Stimulated activated CD4-positive, alpha-beta T cell treated with anti-CD3 and anti-CD28 coated beads, Interleukin-12 subunit alpha, Interleukin-12 subunit beta, amount 100 ng/mL, for 4 hours (primary cell): Measurements from ENCODE around the gene BCAT1.
"Not testable (repeated sequence)": the region's sequence is repeated elsewhere in the genome, so short reads cannot be mapped to it uniquely, and the experiment has no call there.

Source experiments
- DNase-seq: peaks from one replicate; pipeline ENCODE4 v3.0.0-alpha.2; 2020

Gene BCAT1

DNA sequence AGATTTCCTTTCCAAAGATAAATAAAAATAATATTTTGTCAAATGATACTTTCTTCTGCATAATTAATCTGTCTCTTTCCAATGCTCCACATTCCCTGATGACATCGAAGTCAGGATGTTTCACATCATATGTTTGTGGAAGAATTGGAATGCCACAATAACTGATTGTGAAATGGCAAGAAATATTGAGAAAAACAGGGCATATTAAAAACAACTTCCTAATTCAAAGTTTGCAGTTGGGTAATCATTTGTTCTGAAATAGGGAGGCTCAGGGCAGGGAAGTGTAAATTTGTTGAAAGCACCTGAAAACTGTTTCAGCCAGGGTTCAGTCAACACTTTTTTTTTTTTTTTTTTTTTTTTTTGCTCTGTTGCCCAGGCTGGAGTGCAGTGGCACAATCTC lies 50.7 kb downstream of the BCAT1 start:
- DNase-seq, result no peak

DNA sequence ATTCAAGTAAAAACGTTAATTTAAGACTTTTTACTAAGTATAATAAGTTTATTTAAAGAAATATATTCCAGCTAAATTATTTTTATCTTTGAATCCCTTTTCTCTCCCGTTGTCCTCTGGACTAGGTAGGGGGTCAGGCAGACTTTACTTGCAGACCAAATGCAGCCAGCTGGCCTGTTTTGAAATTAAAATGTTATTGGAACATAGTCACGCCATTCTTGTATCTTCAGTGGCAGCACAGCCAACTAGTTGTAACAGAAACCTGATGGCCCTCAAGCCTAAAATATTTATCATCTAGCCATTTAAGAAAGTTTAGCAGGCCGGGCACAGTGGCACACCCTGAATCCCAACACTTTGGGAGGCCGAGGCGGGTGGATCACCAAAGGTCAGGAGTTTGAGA lies 52.7 kb downstream of the BCAT1 start:
- no peak for DNase-seq

GRCh38 chr12:24895612-24896011 lies 53.3 kb downstream of the BCAT1 start:
- no peak for DNase-seq

- DNase-seq, result no peak
These were observed 54.0 kb downstream of the BCAT1 start for GRCh38 chr12:24894879-24895278.

GRCh38 chr12:24890048-24890803 lies 58.7 kb downstream of the BCAT1 start:
- no peak for DNase-seq

DNA sequence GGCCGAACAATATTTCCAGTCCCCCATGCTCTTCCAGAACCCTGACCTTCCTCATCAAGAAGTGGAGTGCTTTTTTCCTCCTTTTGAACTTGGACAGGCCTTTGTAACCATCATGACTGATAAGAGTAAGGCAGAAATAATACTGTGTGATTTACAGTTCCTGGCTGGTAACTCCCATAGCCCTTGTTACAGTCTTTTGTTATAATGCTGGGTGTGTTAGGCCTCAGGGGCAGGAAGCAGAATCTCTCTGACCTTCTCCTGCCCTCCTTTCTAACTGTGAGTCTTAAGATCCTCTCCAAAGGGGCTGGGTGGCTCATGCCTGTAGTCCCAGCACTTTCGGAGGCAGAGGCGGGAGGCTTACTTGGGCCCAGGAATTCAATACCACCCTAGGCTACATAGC lies 59.5 kb downstream of the BCAT1 start:
- DNase-seq, result no peak

GRCh38 chr12:24888813-24889212 lies 60.1 kb downstream of the BCAT1 start:
- DNase-seq, result no peak

DNA sequence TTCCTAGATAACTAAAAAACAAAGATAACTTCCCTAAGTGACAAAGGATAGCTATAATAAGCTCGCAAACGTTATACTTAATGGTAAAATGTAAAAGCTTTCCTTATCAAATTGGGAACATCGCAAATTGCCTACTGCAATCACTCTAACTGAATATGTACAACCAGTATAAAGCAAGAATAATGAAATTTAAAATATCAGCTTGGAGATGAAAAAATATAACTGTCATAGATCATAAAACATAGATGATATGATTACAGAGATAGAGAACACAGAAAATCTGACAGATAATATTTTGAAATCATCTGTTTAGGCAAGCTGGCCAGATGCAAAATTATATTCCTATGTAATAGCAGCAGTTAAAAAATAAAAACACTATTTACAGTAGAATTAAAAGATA lies 64.0 kb downstream of the BCAT1 start:
- DNase-seq, result no peak

GRCh38 chr12:24881724-24882371 lies 67.1 kb downstream of the BCAT1 start:
- no peak for DNase-seq

GRCh38 chr12:24881227-24881626 lies 67.7 kb downstream of the BCAT1 start:
- DNase-seq, result no peak

GRCh38 chr12:24880732-24881131 lies 68.2 kb downstream of the BCAT1 start:
- no peak for DNase-seq

DNA sequence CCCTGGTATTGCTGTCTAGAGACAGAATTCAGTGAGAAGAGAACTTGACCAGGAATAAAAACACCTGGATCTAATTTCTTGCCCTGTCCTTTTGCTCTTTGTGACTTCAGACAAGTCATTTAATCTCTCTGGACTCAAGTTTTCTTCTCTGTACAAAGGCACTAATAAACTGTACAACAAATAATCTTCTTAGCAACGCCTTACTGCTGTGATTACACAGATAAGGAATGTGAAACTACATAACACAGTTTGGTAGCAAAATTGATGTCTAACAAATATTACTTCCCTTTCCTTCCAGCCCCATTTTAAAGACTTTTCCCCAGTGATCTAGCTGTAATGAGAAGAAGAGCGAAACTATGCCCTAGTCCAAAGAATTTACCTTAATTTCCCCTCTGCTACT lies 69.3 kb downstream of the BCAT1 start:
- no peak for DNase-seq

DNA sequence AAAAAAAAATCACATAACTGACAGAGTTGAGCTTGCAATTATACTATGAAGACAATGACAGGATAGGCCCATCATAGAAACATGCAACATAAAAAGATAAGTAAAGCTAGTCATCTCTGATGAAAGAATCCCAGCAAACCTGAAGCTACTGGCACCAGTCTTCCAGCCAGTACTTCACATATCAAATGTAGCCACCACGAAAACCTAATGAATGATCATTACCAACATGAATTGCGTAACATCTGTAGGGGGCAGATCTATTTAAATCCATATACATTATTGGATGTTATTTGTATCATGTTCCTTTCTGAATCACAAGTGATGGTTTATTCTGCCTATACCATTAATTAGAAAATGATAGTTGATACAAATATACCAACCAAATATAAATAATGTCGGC lies 73.9 kb downstream of the BCAT1 start:
- DNase-seq, result no peak

- no peak for DNase-seq
These were observed 76.7 kb downstream of the BCAT1 start for GRCh38 chr12:24872211-24872610.

- not testable (repeated sequence) for DNase-seq
These were observed 82.8 kb downstream of the BCAT1 start for GRCh38 chr12:24866139-24866538.

DNA sequence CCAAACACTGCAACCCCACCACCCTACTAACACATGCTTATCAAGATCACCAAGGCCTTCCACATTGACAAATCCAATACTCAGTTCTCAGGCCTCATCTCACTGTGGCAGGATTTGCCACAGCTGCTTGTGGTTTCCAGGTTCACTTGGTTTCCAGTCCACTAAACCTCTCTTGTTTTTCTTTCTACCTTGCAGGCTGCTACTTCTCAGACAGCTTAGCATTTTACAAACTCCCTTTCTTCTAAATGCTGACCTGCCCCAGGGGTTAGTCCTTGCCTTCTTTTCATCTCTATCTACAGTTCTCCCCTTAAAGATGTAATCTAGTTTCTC lies 84.1 kb downstream of the BCAT1 start:
- DNase-seq, result no peak

DNA sequence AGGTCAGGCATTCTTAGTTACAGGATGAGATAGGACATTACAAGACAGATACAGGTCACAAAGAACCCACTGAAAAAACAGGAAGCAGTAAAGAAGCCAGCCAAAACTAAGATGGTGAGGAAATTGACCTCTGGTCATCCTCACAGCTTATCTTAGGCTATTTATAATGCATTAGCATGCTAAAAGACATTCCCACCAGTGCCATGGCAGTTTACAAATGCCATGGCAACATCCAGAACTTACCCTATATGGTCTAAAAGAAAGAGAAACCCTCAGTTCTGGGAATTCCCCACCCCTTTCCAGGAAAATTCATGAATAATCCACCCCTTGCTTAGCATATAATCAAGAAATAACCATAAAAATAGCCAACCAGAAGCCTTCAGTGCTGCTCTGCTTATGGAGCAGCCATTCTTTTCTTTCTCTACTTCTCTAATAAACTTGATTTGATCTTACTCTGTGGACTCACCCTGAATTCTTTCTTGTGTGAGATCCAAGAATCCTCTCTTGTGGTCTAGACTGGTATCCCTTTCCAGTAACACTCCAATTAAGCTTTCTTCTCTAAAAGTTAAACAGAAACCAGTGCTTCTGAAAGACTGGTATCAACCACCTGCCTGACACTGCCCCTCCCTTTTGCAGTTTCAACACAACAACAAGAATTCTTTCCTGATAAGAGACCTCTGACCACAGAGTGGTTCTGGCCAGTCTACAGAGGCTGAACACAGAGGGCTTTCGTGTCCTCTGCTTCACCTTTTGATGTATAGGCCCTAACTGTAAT lies 86.9 kb downstream of the BCAT1 start:
- no peak for DNase-seq

GRCh38 chr12:24860546-24860945 lies 88.4 kb downstream of the BCAT1 start:
- no peak for DNase-seq

DNA sequence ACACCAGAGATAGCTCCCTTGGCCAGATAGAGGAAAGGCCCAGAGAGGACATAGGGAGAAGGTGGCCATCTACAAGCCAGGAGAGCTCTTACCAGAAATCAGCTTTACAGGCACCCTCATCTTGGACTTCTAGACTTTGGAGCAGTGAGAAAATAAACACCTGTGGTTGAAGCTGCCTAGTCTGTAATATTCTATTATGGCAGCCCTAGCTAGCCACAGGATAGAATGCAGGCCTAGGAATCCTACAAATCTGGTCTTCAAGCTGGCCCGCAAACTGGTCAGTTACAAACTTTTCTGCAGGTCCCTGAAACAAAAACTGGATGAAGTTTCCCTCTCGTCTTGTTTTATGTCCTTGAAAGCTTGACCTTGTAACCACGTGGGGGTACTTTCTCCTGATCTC lies 92.4 kb downstream of the BCAT1 start:
- no peak for DNase-seq

DNA sequence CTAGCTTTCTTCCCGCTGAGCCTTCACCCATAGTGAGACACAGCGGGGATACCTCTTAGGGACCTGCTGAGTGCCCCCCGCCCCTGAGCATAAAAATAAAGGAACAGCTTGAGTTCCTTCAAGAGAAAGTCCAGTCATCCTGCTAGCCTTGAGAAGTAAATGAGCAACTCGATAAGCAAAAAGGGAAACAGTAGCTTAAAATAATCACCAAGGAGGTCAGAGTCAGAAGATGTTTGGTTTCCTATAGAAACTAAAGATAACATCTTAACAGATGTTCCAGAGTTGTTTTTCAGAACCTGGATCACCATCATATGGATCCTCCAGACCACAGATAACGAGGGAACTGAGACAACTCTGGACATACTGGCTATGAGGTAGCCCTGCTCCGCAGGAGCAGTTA lies 94.0 kb downstream of the BCAT1 start:
- DNase-seq, result no peak

DNA sequence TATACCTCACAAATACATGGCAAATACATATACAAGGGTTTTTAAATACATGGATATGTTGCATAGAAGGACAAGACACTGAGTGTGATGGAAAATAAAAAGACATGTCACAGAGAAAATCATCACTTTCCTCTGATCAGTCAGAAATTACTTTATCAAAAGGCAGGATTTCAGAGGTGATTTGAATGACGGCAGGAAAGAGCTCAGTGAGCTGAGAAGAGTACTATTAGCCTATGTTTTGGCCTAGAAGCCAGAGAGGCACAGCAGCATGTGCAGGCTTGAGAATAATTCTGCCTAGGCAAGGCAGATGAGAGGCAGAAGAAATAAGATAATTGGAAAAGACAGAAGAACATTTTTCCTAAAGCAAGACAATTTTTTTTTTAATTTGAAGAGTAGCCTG lies 94.9 kb downstream of the BCAT1 start:
- DNase-seq, result no peak

- no peak for DNase-seq
These were observed 95.3 kb downstream of the BCAT1 start for GRCh38 chr12:24853588-24853987.

GRCh38 chr12:24853094-24853493 lies 95.8 kb downstream of the BCAT1 start:
- DNase-seq, result no peak

- DNase-seq, result no peak
These were observed 96.5 kb downstream of the BCAT1 start for GRCh38 chr12:24852420-24852819.
